Ovary (tissue), 9 donors: ENCODE measurements around the gene FGD4. TPM values are rescaled to one million over a fixed set of nuclear protein-coding genes. Genes with fewer than 3 reads are reported as not detected.

Experiments
- DNase-seq, 5 donors: peaks; one replicate each; pipeline ENCODE4 v3.0.0-alpha.2; 2019 to 2020
- H3K27ac ChIP-seq, 2 donors: fragments of 200-600 bp; one replicate each; pipeline versions ENCODE4 v1.5.1 to v1.8.0; 2019 to 2022
- H3K27me3 ChIP-seq: fragments of 200-600 bp; one replicate; pipeline ENCODE4 v1.8.0; 2022
- H3K36me3 ChIP-seq: fragments of 200-600 bp; sonication (generic); one replicate; pipeline ENCODE4 v1.5.1; 2019
- H3K4me1 ChIP-seq: one replicate; pipeline ENCODE4 v1.8.1; 2013; ENCODE audit warnings: mild to moderate bottlenecking, moderate library complexity; ENCODE audit not compliant: insufficient read depth
- H3K4me3 ChIP-seq: fragments of 200-600 bp; sonication (generic); one replicate; pipeline ENCODE4 v1.5.1; 2017
- H3K9me3 ChIP-seq, 2 donors: fragments of 200-600 bp in 1 of 2; sonication (generic) in 1 of 2; one replicate each; pipeline versions ENCODE4 v1.5.1 to v1.8.1; 2013 to 2019; ENCODE audit warnings: mild to moderate bottlenecking in 1 of 2, moderate library complexity in 1 of 2
- EP300 ChIP-seq: sonication (generic); formaldehyde crosslinking; IDR thresholded peaks from one replicate; pipeline ENCODE4 v1.6.1; 2017; ENCODE audit warnings: antibody characterized with exemption
- POLR2A ChIP-seq: fragments of 450-650 bp; IDR thresholded peaks from one replicate; pipeline ENCODE4 v1.6.1; 2017; ENCODE audit warnings: antibody characterized with exemption, mild to moderate bottlenecking, moderate library complexity
- WGBS, 3 donors: extraction: QIAGEN DNeasy Blood & Tissue Kit in 1 of 3; methylation state at CpG; one replicate each; pipeline versions ENCODE4 v1.1.5 to v1.1.7; 2013 to 2017; 5-methylcytosine and 5-hydroxymethylcytosine counted together
- intact Hi-C, 4 donors: fragments of 100-400 bp; cut with DNase I; formaldehyde crosslinking; loops; one replicate each; pipeline versions ENCODE4 v1.11.0 to v1.15.1; 2022 to 2023
- polyA plus RNA-seq, 2 donors: library from polyadenylated mRNA; stranded (reverse); fragments of 200-250 nt in 1 of 2; fragments of 350-450 nt in 1 of 2; fragmentation: Illumina TruSeq in 1 of 2; extraction: RNeasy Lipid Tissue Mini Kit (QIAGEN cat#74804) in 1 of 2; gene quantifications; one replicate each; pipeline ENCODE4 v1.2.3, GENCODE V29; 2013 to 2014
- total RNA-seq, 7 donors: library from RNA; depleted of rRNA in 2 of 7; stranded (reverse); fragments of >200 nt in 2 of 7; fragmentation: NEBNext Ultra II Directional in 3 of 7; extraction: Animal tissue kit (Norgen Biotek cat#: 25700) in 3 of 7; gene quantifications; one replicate each; pipeline versions ENCODE4 v1.1.0 to v1.2.4, GENCODE V29; 2016 to 2023
- TF ChIP-seq, protein P1 (sequence below), 3 donors: fragments of 450-650 bp in 2 of 3; fragments of 200-600 bp in 1 of 3; IDR thresholded peaks; one replicate each; pipeline versions ENCODE4 v1.5.1 to v1.8.0; 2016 to 2022; ENCODE audit warnings: antibody characterized with exemption in 3 of 3, mild to moderate bottlenecking in 1 of 3
- donor health status: DM: no; HTN: no; CAD: no; lungs with moderate emphysema.
- donor health status: DM: no; HTN: no; CAD: no.
- donor health status: Bipolar disorder and iron deficiency.
- donor health status: DM: yes; HTN: yes; CAD: no.
- donor health status: DM: no; HTN: no; CAD: no.
- donor health status: DM: yes; HTN: yes; CAD: no.

The FGD4 gene
- total and polyA plus RNA-seq, 9 donors, result 14.6 to 85.0 (median 51.6) TPM

- Histone ChIP-seq H3K36me3 (no peaks in the 10 kb centered on the region), H3K4me3 (peak overlapping the region; percentile 41), H3K27me3 (no peaks in the 10 kb centered on the region), H3K4me1 (no peaks in the 10 kb centered on the region), H3K9me3 (no peaks in the 10 kb centered on the region), H3K27ac (no peak overlapping the region)
- intact Hi-C loops, result no loop called here
- DNase-seq, result peak; percentile 42 to 73 (median 63)
- 23 to 40% (median 30%) methylated on average over 47 of the region's 47 CpGs for WGBS, 3 donors
- TF ChIP-seq EP300, result no peak
- TF ChIP-seq, protein P1, sequence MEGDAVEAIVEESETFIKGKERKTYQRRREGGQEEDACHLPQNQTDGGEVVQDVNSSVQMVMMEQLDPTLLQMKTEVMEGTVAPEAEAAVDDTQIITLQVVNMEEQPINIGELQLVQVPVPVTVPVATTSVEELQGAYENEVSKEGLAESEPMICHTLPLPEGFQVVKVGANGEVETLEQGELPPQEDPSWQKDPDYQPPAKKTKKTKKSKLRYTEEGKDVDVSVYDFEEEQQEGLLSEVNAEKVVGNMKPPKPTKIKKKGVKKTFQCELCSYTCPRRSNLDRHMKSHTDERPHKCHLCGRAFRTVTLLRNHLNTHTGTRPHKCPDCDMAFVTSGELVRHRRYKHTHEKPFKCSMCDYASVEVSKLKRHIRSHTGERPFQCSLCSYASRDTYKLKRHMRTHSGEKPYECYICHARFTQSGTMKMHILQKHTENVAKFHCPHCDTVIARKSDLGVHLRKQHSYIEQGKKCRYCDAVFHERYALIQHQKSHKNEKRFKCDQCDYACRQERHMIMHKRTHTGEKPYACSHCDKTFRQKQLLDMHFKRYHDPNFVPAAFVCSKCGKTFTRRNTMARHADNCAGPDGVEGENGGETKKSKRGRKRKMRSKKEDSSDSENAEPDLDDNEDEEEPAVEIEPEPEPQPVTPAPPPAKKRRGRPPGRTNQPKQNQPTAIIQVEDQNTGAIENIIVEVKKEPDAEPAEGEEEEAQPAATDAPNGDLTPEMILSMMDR (IDR thresholded peaks at IDR 0.05), result no peak
- TF ChIP-seq POLR2A, result no peak
These were observed 8.7 kb upstream of the FGD4 start for GRCh38 chr12:32390572-32391219.

DNA sequence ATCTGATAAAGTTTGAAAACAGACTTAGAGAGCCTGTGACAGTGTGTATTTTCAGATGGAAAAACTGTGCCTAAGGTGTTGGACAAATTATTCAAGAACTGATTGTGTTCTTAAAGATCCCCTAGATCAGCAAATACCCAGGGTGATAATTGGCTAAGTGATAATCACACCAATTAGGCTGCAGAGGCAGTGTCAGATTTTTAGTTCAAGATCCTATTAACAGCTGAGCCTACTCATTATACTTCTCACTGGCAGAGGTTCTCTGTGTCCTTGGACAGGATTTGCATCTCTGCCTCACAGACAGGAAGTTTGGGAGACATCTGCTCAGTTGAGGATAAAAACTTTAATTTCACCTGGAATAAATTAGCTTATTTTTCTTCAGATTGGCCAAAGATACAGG lies 4.3 kb upstream of the FGD4 start:
- intact Hi-C loops, result no loop called here
- H3K4me1 ChIP-seq, result peaks cover 3% of the 10 kb centered on the region
- TF ChIP-seq EP300 (no peak), POLR2A (no peak)

GRCh38 chr12:32397696-32398095 lies 1.7 kb upstream of the FGD4 start:
- WGBS, 3 donors, result 54 to 66% (median 58%) methylated on average over 4 of the region's 4 CpGs
- Histone ChIP-seq H3K27me3 (no peaks in the 10 kb centered on the region), H3K4me3 (no peak overlapping the region), H3K9me3 (no peaks in the 10 kb centered on the region), H3K27ac (no peak overlapping the region), H3K36me3 (no peaks in the 10 kb centered on the region), H3K4me1 (peaks cover 9% of the 10 kb centered on the region)
- intact Hi-C loops, result no loop called here
- no peak for DNase-seq
- TF ChIP-seq EP300 (no peak), POLR2A (no peak)
- TF ChIP-seq, protein P1 (IDR thresholded peaks at IDR 0.05), result no peak

More for the DNA sequence above, 4.3 kb upstream of the FGD4 start:
- H3K27ac ChIP-seq, result no peak overlapping the region
- H3K36me3 ChIP-seq, result no peaks in the 10 kb centered on the region
- H3K4me3 ChIP-seq, result no peak overlapping the region
- H3K9me3 ChIP-seq, result no peaks in the 10 kb centered on the region
- H3K27me3 ChIP-seq, result no peaks in the 10 kb centered on the region
- DNase-seq, result no peak

GRCh38 chr12:32398181-32398580 lies 1.2 kb upstream of the FGD4 start:
- Histone ChIP-seq H3K4me3 (no peak overlapping the region), H3K36me3 (no peaks in the 10 kb centered on the region), H3K4me1 (peaks cover 9% of the 10 kb centered on the region), H3K27me3 (no peaks in the 10 kb centered on the region), H3K27ac (no peak overlapping the region), H3K9me3 (no peaks in the 10 kb centered on the region)
- 89 to 93% (median 90%) methylated on average over 4 of the region's 4 CpGs for WGBS, 3 donors
- intact Hi-C loops, result no loop called here
- no peak for DNase-seq
- TF ChIP-seq EP300 (no peak), POLR2A (no peak)
- TF ChIP-seq, protein P1 (IDR thresholded peaks at IDR 0.05), result no peak

GRCh38 chr12:32398816-32399369 lies 465 bp upstream of the FGD4 start:
- WGBS, 3 donors, result 2 to 4% (median 2%) methylated on average over 11 to 36 of the region's 36 CpGs
- no peak for TF ChIP-seq POLR2A
- intact Hi-C loops, result no loop called here
- H3K4me1 ChIP-seq, result peaks cover 9% of the 10 kb centered on the region
- peak overlapping the region; percentile 55 for H3K4me3 ChIP-seq
- no peaks in the 10 kb centered on the region for H3K36me3 ChIP-seq
- H3K27me3 ChIP-seq, result no peaks in the 10 kb centered on the region
- DNase-seq, result no peak
- no peaks in the 10 kb centered on the region for H3K9me3 ChIP-seq
- H3K27ac ChIP-seq, result peak overlapping the region; percentile 50 to 73
